Natural killer cell (primary cell): ENCODE measurements around the gene CREG1. TPM values are rescaled to one million over a fixed set of nuclear protein-coding genes. Genes with fewer than 3 reads are reported as not detected.

Experiments used
- ATAC-seq, 3 donors: fragments of 150-1000 bp in 2 of 3; fragments of 200-7000 bp in 1 of 3; cut with Tn5 transposase; 1 replicate in 1 of 3; 2 replicates in 2 of 3; pipeline ENCODE4 v1.10.0; 2021; ENCODE audit warnings: mild to moderate bottlenecking in 2 of 3, moderate library complexity in 2 of 3
- DNase-seq, 2 donors: peaks; one replicate each; pipeline versions ENCODE4 v3.0.0 to v3.0.0-alpha.2; 2013 to 2021; ENCODE audit warnings: mixed read lengths in 1 of 2
- H3K27ac ChIP-seq: one replicate; pipeline ENCODE4 v1.5.1; 2013; ENCODE audit warnings: mild to moderate bottlenecking, low read length
- H3K27me3 ChIP-seq: one replicate; pipeline ENCODE4 v1.6.1; 2013; ENCODE audit warnings: low read length; ENCODE audit not compliant: control insufficient read depth, insufficient read depth
- H3K36me3 ChIP-seq: one replicate; pipeline ENCODE4 v1.6.1; 2013; ENCODE audit warnings: low read length; ENCODE audit not compliant: control insufficient read depth, insufficient read depth
- H3K4me1 ChIP-seq: one replicate; pipeline ENCODE4 v1.6.1; 2013; ENCODE audit warnings: low read length; ENCODE audit not compliant: control insufficient read depth, insufficient read depth
- H3K4me3 ChIP-seq: one replicate; pipeline ENCODE4 v1.5.1; 2013; ENCODE audit warnings: low read length
- H3K9me3 ChIP-seq: one replicate; pipeline ENCODE4 v1.6.1; 2013; ENCODE audit warnings: low read length; ENCODE audit not compliant: control insufficient read depth, insufficient read depth
- H3K27ac Mint-ChIP-seq, 2 donors: one replicate each; pipeline ENCODE4 v1.8.0; 2022; ENCODE audit warnings: mild to moderate bottlenecking in 2 of 2, mixed read lengths in 2 of 2, moderate library complexity in 1 of 2
- H3K27me3 Mint-ChIP-seq, 2 donors: one replicate each; pipeline ENCODE4 v1.8.0; 2022; ENCODE audit warnings: low read depth in 2 of 2, mixed read lengths in 2 of 2
- H3K36me3 Mint-ChIP-seq: one replicate; pipeline ENCODE4 v1.8.0; 2022; ENCODE audit warnings: mixed read lengths
- H3K4me1 Mint-ChIP-seq, 2 donors: one replicate each; pipeline ENCODE4 v1.8.0; 2022; ENCODE audit warnings: mixed read lengths in 2 of 2
- H3K4me3 Mint-ChIP-seq: one replicate; pipeline ENCODE4 v1.8.0; 2022; ENCODE audit warnings: mild to moderate bottlenecking, moderate library complexity, mixed read lengths
- H3K9me3 Mint-ChIP-seq, 2 donors: one replicate each; pipeline ENCODE4 v1.8.0; 2022; ENCODE audit warnings: mixed read lengths in 2 of 2
- whole genome bisulfite sequencing: methylation state at CpG from one replicate; pipeline ENCODE4 v1.1.7; 2013; ENCODE audit warnings: missing lambda C conversion rate; ENCODE audit not compliant: insufficient coverage; 5-methylcytosine and 5-hydroxymethylcytosine counted together
- intact Hi-C: fragments of 100-400 bp; cut with micrococcal nuclease; formaldehyde crosslinking; loops from one replicate; pipeline ENCODE4 v1.14.2; 2022
- total RNA-seq, 4 donors: library from RNA; stranded (reverse); fragments of 120-200 nt in 1 of 4; gene quantifications; one replicate each; pipeline versions ENCODE4 v1.2.3 to v1.2.4, GENCODE V29; 2013 to 2022
- TF ChIP-seq, protein P1 (sequence below): fragments of 200-600 bp; IDR thresholded peaks from one replicate; pipeline ENCODE4 v1.8.0; 2022; ENCODE audit warnings: antibody characterized with exemption

CREG1 gene
- total RNA-seq, 3 donors from 2014 or later (not counting 1 experiment from before 2014, with no cell fraction given), result 6.7 to 15.8 (median 8.9) TPM

DNA sequence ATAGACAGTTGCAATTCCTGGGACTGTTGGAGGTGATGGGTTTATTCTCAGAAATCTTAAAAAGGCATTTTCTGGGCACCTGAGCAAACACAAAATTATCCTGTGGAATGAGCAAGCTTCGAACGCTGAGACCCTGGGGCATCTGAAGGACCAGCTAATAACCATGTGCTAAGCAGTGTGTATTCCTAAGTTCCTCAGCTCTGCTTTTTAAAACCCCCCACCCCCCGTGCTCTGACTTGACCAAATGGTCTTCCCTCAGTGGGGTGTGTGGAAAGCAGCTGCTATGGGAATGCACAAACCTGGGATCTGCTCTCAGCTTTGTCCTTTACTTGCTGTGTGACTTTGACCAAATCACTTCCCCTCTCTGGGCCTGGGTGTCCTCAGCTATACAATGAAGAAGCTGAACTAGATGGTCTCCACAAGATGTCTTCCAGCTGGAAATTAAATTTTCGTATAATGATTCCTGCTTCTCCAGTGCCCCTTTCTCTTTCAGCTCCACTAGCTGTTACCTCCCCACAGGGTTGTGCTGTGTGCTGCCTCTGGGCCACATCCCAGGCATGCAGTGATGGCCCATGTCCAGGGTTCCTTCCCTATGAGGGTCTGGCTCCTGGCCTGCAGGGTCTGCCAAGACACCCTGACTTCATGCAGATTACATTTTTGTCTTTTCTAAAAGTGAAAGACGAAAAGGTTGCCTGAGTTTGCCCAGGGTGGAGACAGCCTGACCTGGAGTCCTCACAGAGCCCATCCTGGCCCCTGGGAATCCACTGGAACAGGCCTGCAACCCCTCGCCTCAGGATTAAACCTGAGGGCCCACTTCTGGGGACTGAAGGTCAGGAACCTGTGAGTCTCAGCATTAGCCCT lies 20.4 kb downstream of the CREG1 start:
- TF ChIP-seq, protein P1, sequence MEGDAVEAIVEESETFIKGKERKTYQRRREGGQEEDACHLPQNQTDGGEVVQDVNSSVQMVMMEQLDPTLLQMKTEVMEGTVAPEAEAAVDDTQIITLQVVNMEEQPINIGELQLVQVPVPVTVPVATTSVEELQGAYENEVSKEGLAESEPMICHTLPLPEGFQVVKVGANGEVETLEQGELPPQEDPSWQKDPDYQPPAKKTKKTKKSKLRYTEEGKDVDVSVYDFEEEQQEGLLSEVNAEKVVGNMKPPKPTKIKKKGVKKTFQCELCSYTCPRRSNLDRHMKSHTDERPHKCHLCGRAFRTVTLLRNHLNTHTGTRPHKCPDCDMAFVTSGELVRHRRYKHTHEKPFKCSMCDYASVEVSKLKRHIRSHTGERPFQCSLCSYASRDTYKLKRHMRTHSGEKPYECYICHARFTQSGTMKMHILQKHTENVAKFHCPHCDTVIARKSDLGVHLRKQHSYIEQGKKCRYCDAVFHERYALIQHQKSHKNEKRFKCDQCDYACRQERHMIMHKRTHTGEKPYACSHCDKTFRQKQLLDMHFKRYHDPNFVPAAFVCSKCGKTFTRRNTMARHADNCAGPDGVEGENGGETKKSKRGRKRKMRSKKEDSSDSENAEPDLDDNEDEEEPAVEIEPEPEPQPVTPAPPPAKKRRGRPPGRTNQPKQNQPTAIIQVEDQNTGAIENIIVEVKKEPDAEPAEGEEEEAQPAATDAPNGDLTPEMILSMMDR, result no peak
- peak overlapping the region in 1 of 2 donors; percentile 22 for H3K27ac Mint-ChIP-seq
- peaks cover 6% of the 10 kb centered on the region for H3K4me1 ChIP-seq
- H3K36me3 Mint-ChIP-seq, result no peaks in the 10 kb centered on the region
- H3K4me3 ChIP-seq, result no peak overlapping the region
- H3K27ac ChIP-seq, result no peak overlapping the region
- H3K9me3 ChIP-seq, result no peaks in the 10 kb centered on the region
- ATAC-seq (peak in 1 of 3 donors; percentile 13), DNase-seq (no peak)
- H3K27me3 ChIP-seq, result no peaks in the 10 kb centered on the region
- H3K36me3 ChIP-seq, result no peaks in the 10 kb centered on the region
- WGBS, result 90% methylated on average over 6 of the region's 6 CpGs
- no peaks in the 10 kb centered on the region for H3K9me3 Mint-ChIP-seq
- H3K4me3 Mint-ChIP-seq, result no peak overlapping the region
- intact Hi-C loops, result loop anchor here (1.0 to 5.0 kb wide), 4 partner anchors 132 to 466 kb away; partner anchors contain the start of gene POU2F1
- no peaks in the 10 kb centered on the region for H3K27me3 Mint-ChIP-seq
- no peaks in the 10 kb centered on the region for H3K4me1 Mint-ChIP-seq

DNA sequence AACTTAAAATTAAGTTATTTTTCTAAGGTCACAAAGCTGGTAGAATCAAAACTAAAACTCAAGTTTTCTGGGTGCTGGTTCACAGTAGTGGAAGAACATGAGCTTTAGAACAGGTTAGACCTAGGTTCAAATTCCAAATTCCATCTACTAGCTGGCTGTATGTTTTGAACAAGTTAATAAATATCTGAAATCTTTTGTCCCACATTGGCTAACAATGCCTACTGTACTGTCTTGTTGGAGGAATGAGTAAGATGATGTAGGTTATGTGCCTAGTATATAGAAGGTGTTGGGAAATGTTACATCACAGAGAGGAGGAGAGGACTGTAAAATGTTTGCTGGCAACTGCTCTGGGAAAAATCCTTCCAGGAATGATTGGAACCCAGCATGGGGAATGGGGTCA lies 21.2 kb downstream of the CREG1 start:
- H3K27ac Mint-ChIP-seq, result no peak overlapping the region
- H3K36me3 Mint-ChIP-seq, result no peaks in the 10 kb centered on the region
- ATAC-seq, result no peak
- peaks cover 6% of the 10 kb centered on the region for H3K4me1 ChIP-seq
- no peak overlapping the region for H3K4me3 ChIP-seq
- intact Hi-C loops, result loop anchor here (2.0 to 5.0 kb wide), 3 partner anchors 265 to 466 kb away; partner anchors contain the start of gene POU2F1
- H3K4me3 Mint-ChIP-seq, result no peak overlapping the region
- no peaks in the 10 kb centered on the region for H3K27me3 ChIP-seq
- H3K36me3 ChIP-seq, result no peaks in the 10 kb centered on the region
- no peaks in the 10 kb centered on the region for H3K27me3 Mint-ChIP-seq
- H3K27ac ChIP-seq, result no peak overlapping the region
- TF ChIP-seq, protein P1, result no peak
- no peaks in the 10 kb centered on the region for H3K9me3 Mint-ChIP-seq
- no peaks in the 10 kb centered on the region for H3K9me3 ChIP-seq
- no peaks in the 10 kb centered on the region for H3K4me1 Mint-ChIP-seq
- DNase-seq, result no peak

DNA sequence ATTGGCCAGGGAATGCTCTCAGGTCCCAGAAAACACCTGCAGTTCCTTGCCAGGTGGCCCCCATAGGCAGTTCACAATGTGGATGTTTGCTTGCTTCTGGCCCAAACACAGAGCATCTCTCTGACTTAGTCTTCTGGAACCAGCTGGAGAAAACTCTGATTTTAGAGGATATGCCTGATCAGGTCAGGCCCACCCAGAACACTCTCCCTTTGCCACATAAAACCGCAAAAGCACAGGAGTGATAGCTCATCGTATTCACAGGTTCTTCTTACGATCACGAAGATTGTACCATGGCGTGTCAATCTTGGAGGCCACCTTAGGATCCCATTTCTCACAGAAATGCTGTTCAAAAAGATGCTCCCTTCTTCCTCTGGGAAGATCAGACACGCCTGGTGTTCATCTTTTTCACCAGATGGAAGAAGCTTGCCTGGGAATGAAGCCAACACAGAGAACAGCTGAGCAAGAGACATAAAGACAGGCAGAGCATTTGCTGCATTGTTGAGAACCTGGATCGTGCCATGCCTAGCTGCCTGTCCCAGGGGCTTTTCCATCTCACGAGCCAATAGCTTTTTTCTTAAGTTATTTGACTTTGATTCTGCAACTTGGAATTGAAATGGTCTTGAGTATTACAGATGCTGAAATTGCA lies 23.6 kb downstream of the CREG1 start:
- intact Hi-C loops, result loop anchor here (5.0 kb wide), 2 partner anchors 263 to 308 kb away; partner anchors contain the start of gene POU2F1
- TF ChIP-seq, protein P1, result no peak
- Histone ChIP-seq H3K27ac (no peak overlapping the region), H3K4me3 (no peak overlapping the region), H3K4me1 (peaks cover 6% of the 10 kb centered on the region), H3K36me3 (no peaks in the 10 kb centered on the region), H3K27me3 (no peaks in the 10 kb centered on the region), H3K9me3 (no peaks in the 10 kb centered on the region)
- no peaks in the 10 kb centered on the region for H3K9me3 Mint-ChIP-seq
- peaks cover 0 to 4% of the 10 kb centered on the region in 2 donors for H3K27me3 Mint-ChIP-seq
- no peak for ATAC-seq
- H3K4me1 Mint-ChIP-seq, result peaks cover 0 to 5% of the 10 kb centered on the region in 2 donors
- H3K4me3 Mint-ChIP-seq, result no peak overlapping the region
- H3K27ac Mint-ChIP-seq, result no peak overlapping the region
- H3K36me3 Mint-ChIP-seq, result no peaks in the 10 kb centered on the region
- no peak for DNase-seq
- WGBS, result 95% methylated on average over 8 of the region's 8 CpGs
